ENCODE results near the gene TMEM178A. TPM values are rescaled to one million over a fixed set of nuclear protein-coding genes. Genes with fewer than 3 reads are reported as not detected.

The TMEM178A gene
- total and polyA plus RNA-seq, 4 donors: 1.4 to 4.8 (median 3.2) TPM

GRCh38 chr2:39734445-39734844 is 68.7 kb downstream of the TMEM178A start:
- Histone ChIP-seq H3K9me3 (ENCODE audit: control insufficient read depth in 4 of 4, insufficient read depth in 3 of 4, low read length in 3 of 4) (peaks cover 0 to 2% (median 0%) of the 10 kb centered on the region in 4 donors), H3K4me3 (no peak overlapping the region), H3K4me1 (ENCODE audit: control insufficient read depth in 5 of 5, insufficient read depth in 5 of 5, low read length in 5 of 5) (peaks cover 0 to 8% (median 0%) of the 10 kb centered on the region in 5 donors), H3K36me3 (ENCODE audit: control insufficient read depth in 4 of 4, insufficient read depth in 4 of 4, low read length in 4 of 4) (peaks cover 15 to 31% (median 26%) of the 10 kb centered on the region in 4 donors), H3K27me3 (ENCODE audit: control insufficient read depth in 3 of 3, insufficient read depth in 3 of 3, low read length in 2 of 3) (no peaks in the 10 kb centered on the region), H3K27ac (ENCODE audit: low read depth in 1 of 2, low read length in 1 of 2) (no peak overlapping the region), H3K9ac (ENCODE audit: insufficient read depth in 1 of 2, low read length in 2 of 2) (no peak overlapping the region)
- ATAC-seq (ENCODE audit: insufficient read depth, low FRiP score) (no peak), DNase-seq (no peak)
- no peak for TF ChIP-seq CTCF (IDR thresholded peaks at IDR 0.05; ENCODE audit: control extremely low read depth, extremely low read depth)

GRCh38 chr2:39735648-39736047 is 69.9 kb downstream of the TMEM178A start:
- Histone ChIP-seq H3K4me3 (no peak overlapping the region), H3K27me3 (ENCODE audit: control insufficient read depth in 3 of 3, insufficient read depth in 3 of 3, low read length in 2 of 3) (no peaks in the 10 kb centered on the region), H3K9me3 (ENCODE audit: control insufficient read depth in 4 of 4, insufficient read depth in 3 of 4, low read length in 3 of 4) (peaks cover 0 to 2% (median 0%) of the 10 kb centered on the region in 4 donors), H3K9ac (ENCODE audit: insufficient read depth in 1 of 2, low read length in 2 of 2) (no peak overlapping the region), H3K27ac (ENCODE audit: low read depth in 1 of 2, low read length in 1 of 2) (no peak overlapping the region), H3K4me1 (ENCODE audit: control insufficient read depth in 5 of 5, insufficient read depth in 5 of 5, low read length in 5 of 5) (peaks cover 0 to 9% (median 0%) of the 10 kb centered on the region in 5 donors), H3K36me3 (ENCODE audit: control insufficient read depth in 4 of 4, insufficient read depth in 4 of 4, low read length in 4 of 4) (peaks cover 18 to 41% (median 27%) of the 10 kb centered on the region in 4 donors)
- no peak for TF ChIP-seq CTCF (IDR thresholded peaks at IDR 0.05; ENCODE audit: control extremely low read depth, extremely low read depth)
- no peak for DNase-seq
- ATAC-seq (ENCODE audit: insufficient read depth, low FRiP score): no peak
- WGBS, 2 donors: 96 to 100% methylated on average over 3 of the region's 3 CpGs

GRCh38 chr2:39736640-39737039 is 70.9 kb downstream of the TMEM178A start:
- Histone ChIP-seq H3K9ac (ENCODE audit: insufficient read depth in 1 of 2, low read length in 2 of 2) (no peak overlapping the region), H3K9me3 (ENCODE audit: control insufficient read depth in 4 of 4, insufficient read depth in 3 of 4, low read length in 3 of 4) (peaks cover 0 to 2% (median 0%) of the 10 kb centered on the region in 4 donors), H3K4me1 (ENCODE audit: control insufficient read depth in 5 of 5, insufficient read depth in 5 of 5, low read length in 5 of 5) (peaks cover 0 to 9% (median 0%) of the 10 kb centered on the region in 5 donors), H3K36me3 (ENCODE audit: control insufficient read depth in 4 of 4, insufficient read depth in 4 of 4, low read length in 4 of 4) (peaks cover 25 to 42% (median 26%) of the 10 kb centered on the region in 4 donors), H3K4me3 (no peak overlapping the region), H3K27me3 (ENCODE audit: control insufficient read depth in 3 of 3, insufficient read depth in 3 of 3, low read length in 2 of 3) (no peaks in the 10 kb centered on the region), H3K27ac (ENCODE audit: low read depth in 1 of 2, low read length in 1 of 2) (no peak overlapping the region)
- 82 to 85% methylated on average over 6 of the region's 6 CpGs for WGBS, 2 donors
- TF ChIP-seq CTCF (IDR thresholded peaks at IDR 0.05; ENCODE audit: control extremely low read depth, extremely low read depth): no peak
- no peak for ATAC-seq (ENCODE audit: insufficient read depth, low FRiP score)
- DNase-seq: peak in 2 of 3 donors; percentile 40 to 65

- Histone ChIP-seq H3K27me3 (ENCODE audit: control insufficient read depth in 3 of 3, insufficient read depth in 3 of 3, low read length in 2 of 3) (no peaks in the 10 kb centered on the region), H3K27ac (ENCODE audit: low read depth in 1 of 2, low read length in 1 of 2) (no peak overlapping the region), H3K4me1 (ENCODE audit: control insufficient read depth in 5 of 5, insufficient read depth in 5 of 5, low read length in 5 of 5) (peaks cover 0 to 5% (median 0%) of the 10 kb centered on the region in 5 donors), H3K9me3 (ENCODE audit: control insufficient read depth in 4 of 4, insufficient read depth in 3 of 4, low read length in 3 of 4) (no peaks in the 10 kb centered on the region), H3K36me3 (ENCODE audit: control insufficient read depth in 4 of 4, insufficient read depth in 4 of 4, low read length in 4 of 4) (peaks cover 21 to 42% (median 23%) of the 10 kb centered on the region in 4 donors), H3K4me3 (no peak overlapping the region), H3K9ac (ENCODE audit: insufficient read depth in 1 of 2, low read length in 2 of 2) (no peak overlapping the region)
- ATAC-seq (ENCODE audit: insufficient read depth, low FRiP score) (no peak), DNase-seq (no peak)
- WGBS, 2 donors: 81 to 90% methylated on average over 8 of the region's 8 CpGs
- no peak for TF ChIP-seq CTCF (IDR thresholded peaks at IDR 0.05; ENCODE audit: control extremely low read depth, extremely low read depth)
These were observed 71.9 kb downstream of the TMEM178A start for GRCh38 chr2:39737661-39738060.
